Body of pancreas (tissue), 4 donors: ENCODE measurements around the gene PIP5K1A. TPM values are rescaled to one million over a fixed set of nuclear protein-coding genes. Genes with fewer than 3 reads are reported as not detected.

Experiments used
- ATAC-seq: fragments of 150-250 bp; one replicate; pipeline ENCODE4 v1.9.1; 2016
- DNase-seq, 4 donors: peaks; one replicate each; pipeline ENCODE4 v3.0.0-alpha.2; 2019
- H3K27ac ChIP-seq, 4 donors: fragments of 200-600 bp; sonication (generic); 1 replicate in 3 of 4; 2 replicates in 1 of 4; pipeline versions ENCODE4 v1.5.1 to v1.6.1; 2016 to 2019; ENCODE audit warnings: mild to moderate bottlenecking in 1 of 4, mixed read lengths in 1 of 4, moderate library complexity in 1 of 4
- H3K27me3 ChIP-seq, 2 donors: fragments of 200-600 bp; sonication (generic); one replicate each; pipeline ENCODE4 v1.6.0; 2016; ENCODE audit warnings: mild to moderate bottlenecking in 1 of 2
- H3K36me3 ChIP-seq, 2 donors: fragments of 200-600 bp; sonication (generic); replicated peaks in 1 of 2; 2 replicates each; pipeline ENCODE4 v1.5.1; 2016; ENCODE audit warnings: low read depth in 2 of 2; ENCODE audit not compliant: insufficient read depth in 1 of 2
- H3K4me1 ChIP-seq: fragments of 200-600 bp; sonication (generic); one replicate; pipeline ENCODE4 v1.6.0; 2016
- H3K4me3 ChIP-seq, 2 donors: fragments of 200-600 bp; sonication (generic); 1 replicate in 1 of 2; 2 replicates in 1 of 2; pipeline ENCODE4 v1.5.1; 2016 to 2019
- H3K9me3 ChIP-seq, 3 donors: fragments of 200-600 bp; sonication (generic); 1 replicate in 2 of 3; 2 replicates in 1 of 3; pipeline ENCODE4 v1.5.1; 2016
- CTCF ChIP-seq, 7 experiments: fragments of 450-650 bp in 4 of 7; fragments of 200-600 bp in 3 of 7; sonication (generic) in 3 of 7; IDR thresholded peaks; one replicate each; pipeline ENCODE4 v1.5.1; 2016 to 2019; ENCODE audit warnings: antibody characterized with exemption in 7 of 7
- POLR2A ChIP-seq, 3 donors: fragments of 450-650 bp; IDR thresholded peaks; one replicate each; pipeline ENCODE4 v1.6.1; 2016; ENCODE audit warnings: antibody characterized with exemption in 3 of 3, mild to moderate bottlenecking in 2 of 3
- WGBS, 2 donors: methylation state at CpG; one replicate each; pipeline ENCODE4 v1.1.5; 2017; 5-methylcytosine and 5-hydroxymethylcytosine counted together
- intact Hi-C: fragments of 100-400 bp; cut with DNase I; formaldehyde crosslinking; loops from one replicate; pipeline ENCODE4 v1.15.1; 2023
- total RNA-seq, 2 donors: library from RNA; depleted of rRNA; stranded (reverse); fragments of >200 nt; gene quantifications; one replicate each; pipeline ENCODE4 v1.1.0, GENCODE V29; 2016

PIP5K1A gene
- total RNA-seq, 2 donors from 2014 or later: 19.5 to 51.4 TPM

GRCh38 chr1:151235235-151235634 is 36.9 kb downstream of the PIP5K1A start:
- Histone ChIP-seq H3K9me3 (no peaks in the 10 kb centered on the region), H3K4me3 (no peak overlapping the region), H3K27me3 (no peaks in the 10 kb centered on the region), H3K36me3 (peaks cover 8 to 52% of the 10 kb centered on the region in 2 donors), H3K27ac (no peak overlapping the region), H3K4me1 (no peaks in the 10 kb centered on the region)
- intact Hi-C loops: no loop called here
- no peak for ATAC-seq
- TF ChIP-seq CTCF (IDR thresholded peaks at IDR 0.05) (no peak), POLR2A (IDR thresholded peaks at IDR 0.05) (no peak)
- 82 to 83% methylated on average over 6 of the region's 6 CpGs for WGBS, 2 donors
- DNase-seq: no peak

- no peak for DNase-seq
- intact Hi-C loops: no loop called here
- 82 to 83% methylated on average over 4 of the region's 4 CpGs for WGBS, 2 donors
- peaks cover 4 to 51% of the 10 kb centered on the region in 2 donors for H3K36me3 ChIP-seq
- no peak for ATAC-seq
- no peak overlapping the region for H3K27ac ChIP-seq
- no peak overlapping the region for H3K4me3 ChIP-seq
- H3K27me3 ChIP-seq: no peaks in the 10 kb centered on the region
- no peak for TF ChIP-seq CTCF (IDR thresholded peaks at IDR 0.05)
- TF ChIP-seq POLR2A (IDR thresholded peaks at IDR 0.05): no peak
- H3K4me1 ChIP-seq: no peaks in the 10 kb centered on the region
- H3K9me3 ChIP-seq: no peaks in the 10 kb centered on the region
These were observed 39.5 kb downstream of the PIP5K1A start for GRCh38 chr1:151237678-151238466.

- 64 to 67% methylated on average over 1 of the region's 1 CpG for WGBS, 2 donors
- Histone ChIP-seq H3K27me3 (no peaks in the 10 kb centered on the region), H3K27ac (no peak overlapping the region), H3K4me1 (no peaks in the 10 kb centered on the region), H3K4me3 (no peak overlapping the region), H3K36me3 (peaks cover 9 to 49% of the 10 kb centered on the region in 2 donors), H3K9me3 (no peaks in the 10 kb centered on the region)
- no peak for ATAC-seq
- TF ChIP-seq CTCF (IDR thresholded peaks at IDR 0.05) (no peak), POLR2A (IDR thresholded peaks at IDR 0.05) (no peak)
- intact Hi-C loops: no loop called here
- DNase-seq: no peak
These were observed 40.1 kb downstream of the PIP5K1A start for GRCh38 chr1:151238467-151238739.

- Histone ChIP-seq H3K4me3 (no peak overlapping the region), H3K27me3 (no peaks in the 10 kb centered on the region), H3K36me3 (peaks cover 15 to 35% of the 10 kb centered on the region in 2 donors), H3K4me1 (no peaks in the 10 kb centered on the region), H3K9me3 (no peaks in the 10 kb centered on the region), H3K27ac (no peak overlapping the region)
- TF ChIP-seq CTCF (IDR thresholded peaks at IDR 0.05) (no peak), POLR2A (IDR thresholded peaks at IDR 0.05) (no peak)
- intact Hi-C loops: no loop called here
- WGBS, 2 donors: 84 to 87% methylated on average over 2 of the region's 2 CpGs
- ATAC-seq: no peak
- DNase-seq: no peak
These were observed 44.1 kb downstream of the PIP5K1A start for GRCh38 chr1:151242442-151242841.

GRCh38 chr1:151243683-151244216 is 45.4 kb downstream of the PIP5K1A start:
- WGBS, 2 donors: 71 to 82% methylated on average over 5 of the region's 5 CpGs
- Histone ChIP-seq H3K36me3 (peaks cover 24 to 35% of the 10 kb centered on the region in 2 donors), H3K27ac (no peak overlapping the region), H3K9me3 (no peaks in the 10 kb centered on the region), H3K4me1 (no peaks in the 10 kb centered on the region), H3K4me3 (no peak overlapping the region), H3K27me3 (no peaks in the 10 kb centered on the region)
- DNase-seq (no peak), ATAC-seq (no peak)
- intact Hi-C loops: no loop called here
- no peak for TF ChIP-seq POLR2A (IDR thresholded peaks at IDR 0.05)
